PC-9 (cell line): ENCODE measurements around the gene CLPTM1. TPM values are rescaled to one million over a fixed set of nuclear protein-coding genes. Genes with fewer than 3 reads are reported as not detected.

Source experiments
- BruUV-seq: library from RNA; stranded (reverse); fragments of 400-500 nt; replicated peaks from 2 replicates; lab custom pipeline; 2021; lab: Mats Ljungman, UMichigan
- CTCF ChIA-PET: fragments of 300-600 bp; sonication (Branson Sonifier 250); formaldehyde crosslinking; loops from one replicate; lab custom pipeline; 2022; ENCODE audit warnings: antibody characterized with exemption; lab: Charles Lee
- POLR2A ChIA-PET: fragments of 300-600 bp; sonication (Branson Sonifier 250); formaldehyde crosslinking; loops from one replicate; lab custom pipeline; 2022; ENCODE audit warnings: antibody characterized with exemption; ENCODE audit not compliant: unreplicated experiment; lab: Charles Lee
- DNase-seq, 2 experiments: peaks; one replicate each; pipeline versions ENCODE4 v3.0.0 to v3.0.0-alpha.2; 2015 to 2022; ENCODE audit warnings: mixed read lengths in 1 of 2
- H2AFZ ChIP-seq: fragments of 200-600 bp; sonication (generic); 2 replicates; pipeline ENCODE4 v1.8.1; 2017; ENCODE audit warnings: antibody characterized with exemption
- H3F3A ChIP-seq: fragments of 200-600 bp; sonication (generic); 2 replicates; pipeline ENCODE4 v1.8.1; 2017; ENCODE audit warnings: antibody characterized with exemption, mild to moderate bottlenecking, low read depth; ENCODE audit not compliant: insufficient read depth
- H3K27ac ChIP-seq: fragments of 200-600 bp; sonication (generic); 2 replicates; pipeline ENCODE4 v1.6.1; 2016; ENCODE audit warnings: mixed run types
- H3K27me3 ChIP-seq: fragments of 200-600 bp; sonication (generic); 2 replicates; pipeline ENCODE4 v1.6.1; 2016; ENCODE audit warnings: low read depth, mixed run types; ENCODE audit not compliant: insufficient read depth
- H3K36me3 ChIP-seq: fragments of 200-600 bp; sonication (generic); 2 replicates; pipeline ENCODE4 v1.6.1; 2016; ENCODE audit warnings: low read depth, mixed run types
- H3K4me1 ChIP-seq: fragments of 200-600 bp; sonication (generic); replicated peaks from 2 replicates; pipeline ENCODE4 v1.6.1; 2016; ENCODE audit warnings: mixed run types; ENCODE audit not compliant: insufficient read depth
- H3K4me2 ChIP-seq: fragments of 200-600 bp; sonication (generic); 2 replicates; pipeline ENCODE4 v1.6.1; 2017; ENCODE audit warnings: mixed run types
- H3K4me3 ChIP-seq: fragments of 200-600 bp; sonication (generic); 2 replicates; pipeline ENCODE4 v1.6.1; 2016; ENCODE audit warnings: mixed run types
- H3K79me2 ChIP-seq: fragments of 200-600 bp; sonication (generic); 2 replicates; pipeline ENCODE4 v1.6.1; 2017; ENCODE audit warnings: low read depth, mixed run types
- H3K9me2 ChIP-seq: fragments of 200-600 bp; sonication (generic); 2 replicates; pipeline ENCODE4 v1.8.1; 2017; ENCODE audit warnings: mild to moderate bottlenecking; ENCODE audit not compliant: insufficient read depth
- H3K9me3 ChIP-seq: fragments of 200-600 bp; sonication (generic); 2 replicates; pipeline ENCODE4 v1.8.1; 2016; ENCODE audit warnings: low read depth; ENCODE audit not compliant: insufficient read depth
- H4K20me1 ChIP-seq: fragments of 200-600 bp; sonication (generic); 2 replicates; pipeline ENCODE4 v1.8.1; 2017; ENCODE audit not compliant: insufficient read depth
- EZH2 ChIP-seq: fragments of 200-600 bp; sonication (generic); IDR thresholded peaks from 2 replicates; pipeline ENCODE4 v1.8.0; 2017; ENCODE audit warnings: antibody characterized with exemption, low read depth
- intact Hi-C: fragments of 100-400 bp; cut with micrococcal nuclease; formaldehyde crosslinking; loops from one replicate; pipeline ENCODE4 v1.10.0; 2022; ENCODE audit not compliant: unreplicated experiment
- total RNA-seq: library from RNA; stranded (reverse); gene quantifications from 2 replicates; pipeline ENCODE4 v1.2.3, GENCODE V29; 2021
- TF ChIP-seq, protein P1 (sequence below): fragments of 200-600 bp; sonication (generic); conservative IDR thresholded peaks from 2 replicates; pipeline ENCODE4 v1.6.1; 2017; ENCODE audit warnings: mixed run types, antibody characterized with exemption, mild to moderate bottlenecking, moderate library complexity

CLPTM1 gene
- total RNA-seq, 1 experiment from 2014 or later, result 98.2 TPM

GRCh38 chr19:44992336-44993163, 37.4 kb downstream of the CLPTM1 start:
- no peak overlapping the region for H2AFZ ChIP-seq
- CTCF ChIA-PET, result interaction anchor here (0.7 kb wide), 1 partner anchor 384 kb away, joined by 3 read pairs; no protein-coding TSS in a partner anchor
- H3K4me3 ChIP-seq, result no peak overlapping the region
- no peak overlapping the region for H3K4me2 ChIP-seq
- H3K9me2 ChIP-seq, result no peaks in the 10 kb centered on the region
- peaks cover 4% of the 10 kb centered on the region for H4K20me1 ChIP-seq
- peaks cover 2% of the 10 kb centered on the region; the same call in 1 of the 2 replicates for H3F3A ChIP-seq
- intact Hi-C loops, result no loop called here
- no peak for TF ChIP-seq EZH2
- TF ChIP-seq, protein P1, sequence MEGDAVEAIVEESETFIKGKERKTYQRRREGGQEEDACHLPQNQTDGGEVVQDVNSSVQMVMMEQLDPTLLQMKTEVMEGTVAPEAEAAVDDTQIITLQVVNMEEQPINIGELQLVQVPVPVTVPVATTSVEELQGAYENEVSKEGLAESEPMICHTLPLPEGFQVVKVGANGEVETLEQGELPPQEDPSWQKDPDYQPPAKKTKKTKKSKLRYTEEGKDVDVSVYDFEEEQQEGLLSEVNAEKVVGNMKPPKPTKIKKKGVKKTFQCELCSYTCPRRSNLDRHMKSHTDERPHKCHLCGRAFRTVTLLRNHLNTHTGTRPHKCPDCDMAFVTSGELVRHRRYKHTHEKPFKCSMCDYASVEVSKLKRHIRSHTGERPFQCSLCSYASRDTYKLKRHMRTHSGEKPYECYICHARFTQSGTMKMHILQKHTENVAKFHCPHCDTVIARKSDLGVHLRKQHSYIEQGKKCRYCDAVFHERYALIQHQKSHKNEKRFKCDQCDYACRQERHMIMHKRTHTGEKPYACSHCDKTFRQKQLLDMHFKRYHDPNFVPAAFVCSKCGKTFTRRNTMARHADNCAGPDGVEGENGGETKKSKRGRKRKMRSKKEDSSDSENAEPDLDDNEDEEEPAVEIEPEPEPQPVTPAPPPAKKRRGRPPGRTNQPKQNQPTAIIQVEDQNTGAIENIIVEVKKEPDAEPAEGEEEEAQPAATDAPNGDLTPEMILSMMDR, result no peak
- no peak for DNase-seq
- H3K36me3 ChIP-seq, result no peaks in the 10 kb centered on the region; the same call in 1 of the 2 replicates
- H3K9me3 ChIP-seq, result no peaks in the 10 kb centered on the region
- no peaks in the 10 kb centered on the region for H3K79me2 ChIP-seq
- POLR2A ChIA-PET, result no interaction called here
- H3K27ac ChIP-seq, result no peak overlapping the region
- H3K27me3 ChIP-seq, result no peaks in the 10 kb centered on the region
- BruUV-seq, result no TSS peak
- no peaks in the 10 kb centered on the region for H3K4me1 ChIP-seq

DNA sequence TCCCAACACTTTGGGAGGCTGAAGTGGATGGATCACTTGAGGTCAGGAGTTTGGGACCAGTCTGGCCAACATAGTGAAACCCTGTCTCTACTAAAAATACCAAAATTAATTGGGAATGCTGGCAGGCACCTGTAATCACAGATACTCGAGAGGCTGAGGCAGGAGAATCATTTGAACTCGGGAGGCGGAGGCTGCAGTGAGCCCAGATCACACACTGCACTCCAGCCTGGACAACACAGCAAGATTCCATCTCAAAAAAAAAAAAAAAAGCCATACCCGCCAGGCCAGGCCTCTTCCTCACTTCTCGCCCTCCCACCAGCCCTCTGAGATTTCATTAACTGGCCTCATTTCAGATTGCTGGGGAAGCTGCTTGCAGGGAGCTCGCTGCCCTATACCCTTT, 38.3 kb downstream of the CLPTM1 start:
- H3K27ac ChIP-seq, result no peak overlapping the region
- H3K79me2 ChIP-seq, result no peaks in the 10 kb centered on the region
- H3K36me3 ChIP-seq, result no peaks in the 10 kb centered on the region; the same call in 1 of the 2 replicates
- POLR2A ChIA-PET, result no interaction called here
- DNase-seq, result no peak
- H3K4me2 ChIP-seq, result no peak overlapping the region
- no peaks in the 10 kb centered on the region for H3K27me3 ChIP-seq
- no peak for TF ChIP-seq EZH2
- TF ChIP-seq, protein P1, result no peak
- intact Hi-C loops, result no loop called here
- no peak overlapping the region for H3K4me3 ChIP-seq
- H3K4me1 ChIP-seq, result no peaks in the 10 kb centered on the region
- H3K9me3 ChIP-seq, result no peaks in the 10 kb centered on the region
- H4K20me1 ChIP-seq, result peaks cover 4% of the 10 kb centered on the region; the same call in 1 of the 2 replicates
- no peak overlapping the region for H2AFZ ChIP-seq
- H3K9me2 ChIP-seq, result no peaks in the 10 kb centered on the region
- CTCF ChIA-PET, result no interaction called here
- BruUV-seq, result no TSS peak
- peaks cover 11% of the 10 kb centered on the region; the same call in 1 of the 2 replicates for H3F3A ChIP-seq

DNA sequence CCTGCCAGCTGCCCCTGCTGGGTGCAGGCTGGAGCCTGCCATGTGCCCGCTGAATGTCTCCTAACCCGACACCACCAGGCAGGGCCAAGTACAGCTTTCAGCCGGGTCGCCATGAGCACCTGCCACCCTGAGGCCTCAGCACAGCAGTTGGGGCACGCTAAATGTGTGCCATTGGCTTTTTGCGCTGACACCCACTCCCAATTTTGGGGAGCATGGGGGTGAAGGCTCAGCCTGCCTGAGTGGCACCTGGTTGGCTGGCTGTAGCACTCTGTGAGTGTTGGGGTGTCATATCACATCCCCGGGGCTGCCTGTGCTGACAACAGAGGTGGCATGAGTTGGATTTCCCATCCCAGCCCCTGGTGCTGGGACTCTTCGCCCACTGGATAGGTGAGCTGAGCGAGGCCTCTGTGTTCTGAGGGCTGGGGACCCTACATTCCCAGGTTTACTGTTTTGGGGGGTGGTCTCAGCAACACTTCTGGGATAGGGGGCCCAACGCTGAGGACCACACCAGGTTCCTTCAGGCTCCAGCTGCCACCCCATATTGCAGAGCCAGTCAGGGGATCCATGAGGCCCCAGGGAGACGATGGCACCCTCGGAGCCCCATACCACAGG, 38.9 kb downstream of the CLPTM1 start:
- TF ChIP-seq EZH2, result no peak
- TF ChIP-seq, protein P1, result no peak
- POLR2A ChIA-PET, result no interaction called here
- DNase-seq, result no peak
- H3K36me3 ChIP-seq, result no peaks in the 10 kb centered on the region; the same call in 1 of the 2 replicates
- H4K20me1 ChIP-seq, result peaks cover 2% of the 10 kb centered on the region; the same call in 1 of the 2 replicates
- H2AFZ ChIP-seq, result no peak overlapping the region
- intact Hi-C loops, result no loop called here
- H3K79me2 ChIP-seq, result no peaks in the 10 kb centered on the region
- CTCF ChIA-PET, result no interaction called here
- no peaks in the 10 kb centered on the region for H3K4me1 ChIP-seq
- no peak overlapping the region for H3K4me2 ChIP-seq
- H3F3A ChIP-seq, result peaks cover 11% of the 10 kb centered on the region; the same call in 1 of the 2 replicates
- no peaks in the 10 kb centered on the region for H3K27me3 ChIP-seq
- no peak overlapping the region for H3K27ac ChIP-seq
- no peak overlapping the region for H3K4me3 ChIP-seq
- H3K9me2 ChIP-seq, result no peaks in the 10 kb centered on the region
- BruUV-seq, result no TSS peak
- no peaks in the 10 kb centered on the region for H3K9me3 ChIP-seq
